ENCODE data around the gene SLC51B.

DNA sequence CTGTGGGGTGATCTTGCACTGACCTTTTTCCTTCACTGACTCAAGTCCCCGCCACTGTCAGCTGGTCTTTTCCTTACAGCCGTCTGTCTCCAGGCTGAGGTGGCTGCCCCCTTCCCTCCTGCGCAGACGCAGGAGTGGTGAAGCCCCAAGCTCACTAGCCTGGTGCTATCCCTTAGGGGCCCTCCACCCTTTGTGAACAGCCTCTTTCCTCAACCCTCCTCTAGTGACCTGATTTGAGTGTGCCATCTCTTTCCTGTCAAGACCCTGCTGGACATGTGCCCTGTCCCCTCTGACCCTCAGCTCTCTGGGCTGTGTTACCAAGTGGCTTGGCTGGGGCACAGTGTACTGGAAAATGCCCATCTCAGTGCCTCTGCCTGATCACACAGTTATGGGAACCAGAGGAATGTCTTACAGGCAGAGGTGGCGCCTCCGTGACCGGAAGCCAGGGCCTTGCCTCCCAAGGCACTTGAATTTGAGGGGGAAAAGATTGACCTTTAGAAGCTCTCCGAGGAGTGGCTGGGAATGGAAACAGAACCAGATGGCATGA is 40.1 kb downstream of the SLC51B start:
- TF ChIP-seq, protein P1, sequence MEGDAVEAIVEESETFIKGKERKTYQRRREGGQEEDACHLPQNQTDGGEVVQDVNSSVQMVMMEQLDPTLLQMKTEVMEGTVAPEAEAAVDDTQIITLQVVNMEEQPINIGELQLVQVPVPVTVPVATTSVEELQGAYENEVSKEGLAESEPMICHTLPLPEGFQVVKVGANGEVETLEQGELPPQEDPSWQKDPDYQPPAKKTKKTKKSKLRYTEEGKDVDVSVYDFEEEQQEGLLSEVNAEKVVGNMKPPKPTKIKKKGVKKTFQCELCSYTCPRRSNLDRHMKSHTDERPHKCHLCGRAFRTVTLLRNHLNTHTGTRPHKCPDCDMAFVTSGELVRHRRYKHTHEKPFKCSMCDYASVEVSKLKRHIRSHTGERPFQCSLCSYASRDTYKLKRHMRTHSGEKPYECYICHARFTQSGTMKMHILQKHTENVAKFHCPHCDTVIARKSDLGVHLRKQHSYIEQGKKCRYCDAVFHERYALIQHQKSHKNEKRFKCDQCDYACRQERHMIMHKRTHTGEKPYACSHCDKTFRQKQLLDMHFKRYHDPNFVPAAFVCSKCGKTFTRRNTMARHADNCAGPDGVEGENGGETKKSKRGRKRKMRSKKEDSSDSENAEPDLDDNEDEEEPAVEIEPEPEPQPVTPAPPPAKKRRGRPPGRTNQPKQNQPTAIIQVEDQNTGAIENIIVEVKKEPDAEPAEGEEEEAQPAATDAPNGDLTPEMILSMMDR (conservative IDR thresholded peaks at IDR 0.05; ENCODE audit: low read depth, low read length) = no peak
- no peak for TF ChIP-seq EZH2 (IDR thresholded peaks at IDR 0.05; ENCODE audit: borderline replicate concordance, low read depth, low read length, poor library complexity, severe bottlenecking)

All from A673 (cell line).